Right kidney (tissue), 9 donors: ENCODE data around the gene SEPTIN8.

ENCODE experiments used
- DNase-seq: peaks from one replicate; pipeline ENCODE4 v3.0.0-alpha.2; 2016
- long read RNA-seq, 8 donors: transcript quantifications; one replicate each; lab custom pipeline, GENCODE V29; 2026

Gene SEPTIN8
- long read RNA-seq, donor 1, full-length matches to known transcripts = 12 of 12 reads
- long read RNA-seq, donor 1, partial matches to known transcripts = 0 of 12 reads
- long read RNA-seq, donor 1, other reads (novel, unspliced or antisense) = 0 of 12 reads
- long read RNA-seq, donor 2, full-length matches to known transcripts = 4 of 4 reads
- long read RNA-seq, donor 2, partial matches to known transcripts = 0 of 4 reads
- long read RNA-seq, donor 2, other reads (novel, unspliced or antisense) = 0 of 4 reads
- long read RNA-seq, donor 3, full-length matches to known transcripts = 3 of 3 reads
- long read RNA-seq, donor 3, partial matches to known transcripts = 0 of 3 reads
- long read RNA-seq, donor 3, other reads (novel, unspliced or antisense) = 0 of 3 reads
- long read RNA-seq, donor 4, full-length matches to known transcripts = 7 of 7 reads
- long read RNA-seq, donor 4, partial matches to known transcripts = 0 of 7 reads
- long read RNA-seq, donor 4, other reads (novel, unspliced or antisense) = 0 of 7 reads
- long read RNA-seq, donor 5, full-length matches to known transcripts = 6 of 6 reads
- long read RNA-seq, donor 5, partial matches to known transcripts = 0 of 6 reads
- long read RNA-seq, donor 5, other reads (novel, unspliced or antisense) = 0 of 6 reads
- long read RNA-seq, donor 6, full-length matches to known transcripts = 8 of 8 reads
- long read RNA-seq, donor 6, partial matches to known transcripts = 0 of 8 reads
- long read RNA-seq, donor 6, other reads (novel, unspliced or antisense) = 0 of 8 reads
- long read RNA-seq, donor 7, full-length matches to known transcripts = 15 of 22 reads
- long read RNA-seq, donor 7, partial matches to known transcripts = 0 of 22 reads
- long read RNA-seq, donor 7, other reads (novel, unspliced or antisense) = 7 of 22 reads
- long read RNA-seq, donor 8, full-length matches to known transcripts = 6 of 6 reads
- long read RNA-seq, donor 8, partial matches to known transcripts = 0 of 6 reads
- long read RNA-seq, donor 8, other reads (novel, unspliced or antisense) = 0 of 6 reads

GRCh38 chr5:132777209-132778069, at the start of gene SEPTIN8:
Gene SEPTIN8 (minus strand): TSS chr5:132777239. CDS start chr5:132777137, 102 bp downstream.
- DNase-seq = peak; percentile 82

GRCh38 chr5:132826424-132827082, 49.5 kb upstream of the SEPTIN8 start:
- no peak for DNase-seq

GRCh38 chr5:132825834-132826391, 48.9 kb upstream of the SEPTIN8 start:
- DNase-seq = peak; percentile 70

GRCh38 chr5:132825033-132825833, 48.2 kb upstream of the SEPTIN8 start:
- peak; percentile 73 for DNase-seq

- DNase-seq = no peak
Observed at GRCh38 chr5:132824426-132824825, 47.4 kb upstream of the SEPTIN8 start.

GRCh38 chr5:132823481-132824050, 46.5 kb upstream of the SEPTIN8 start:
- DNase-seq = no peak

GRCh38 chr5:132822650-132823480, 45.8 kb upstream of the SEPTIN8 start:
- peak; percentile 91 for DNase-seq

- DNase-seq = no peak
Observed at GRCh38 chr5:132821791-132822190, 44.8 kb upstream of the SEPTIN8 start.

GRCh38 chr5:132821350-132821749, 44.3 kb upstream of the SEPTIN8 start:
- no peak for DNase-seq

GRCh38 chr5:132820162-132820754, 43.2 kb upstream of the SEPTIN8 start:
- peak; percentile 72 for DNase-seq

- peak; percentile 60 for DNase-seq
Observed at GRCh38 chr5:132819468-132819867, 42.4 kb upstream of the SEPTIN8 start.

- DNase-seq = no peak
Observed at GRCh38 chr5:132817011-132817410, 40.0 kb upstream of the SEPTIN8 start.

- DNase-seq = no peak
Observed at GRCh38 chr5:132816554-132816953, 39.5 kb upstream of the SEPTIN8 start.

- no peak for DNase-seq
Observed at GRCh38 chr5:132816083-132816482, 39.0 kb upstream of the SEPTIN8 start.

- no peak for DNase-seq
Observed at GRCh38 chr5:132815454-132815853, 38.4 kb upstream of the SEPTIN8 start.

- DNase-seq = no peak
Observed at GRCh38 chr5:132814503-132815294, 37.7 kb upstream of the SEPTIN8 start.
